ENCODE results near the gene ZNF490.

GRCh38 chr19:12652219-12652618 is 41.6 kb upstream of the ZNF490 start:
- TF ChIP-seq CTCF (IDR thresholded peaks at IDR 0.05; ENCODE audit: low read depth, low read length, poor library complexity, severe bottlenecking) (no peak), EZH2phosphoT487 (IDR thresholded peaks at IDR 0.05; ENCODE audit: borderline replicate concordance, low read length) (no peak)

Measured in DOHH2 (cell line).